GM18519 (cell line): ENCODE results near the gene ANKRD12.

Source experiments
- ATAC-seq: cut with Tn5 transposase; IDR thresholded peaks from one replicate; pipeline ENCODE4 v1.9.1; 2021; ENCODE audit warnings: mild to moderate bottlenecking, moderate library complexity; ENCODE audit not compliant: unreplicated experiment, low FRiP score

The ANKRD12 gene

DNA sequence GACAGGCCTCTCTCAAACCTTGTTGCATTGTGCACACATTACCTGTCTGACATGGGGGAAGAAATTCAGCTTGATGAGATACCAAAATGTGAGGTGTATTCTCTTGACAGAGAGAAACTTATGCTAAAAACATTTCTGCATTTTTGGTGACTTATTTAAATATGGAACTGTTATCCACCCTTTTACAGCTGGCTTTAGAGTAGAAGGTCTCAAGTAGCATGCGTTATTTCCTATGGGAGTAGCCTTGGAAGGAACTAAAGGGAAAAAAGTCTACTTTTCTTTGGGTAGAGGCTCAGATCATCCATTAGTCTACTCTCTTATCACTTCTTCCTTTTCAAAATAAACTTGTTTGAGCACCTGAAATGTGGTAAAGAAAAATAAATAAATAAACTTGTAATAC lies 141.4 kb downstream of the ANKRD12 start:
- no peak for ATAC-seq

DNA sequence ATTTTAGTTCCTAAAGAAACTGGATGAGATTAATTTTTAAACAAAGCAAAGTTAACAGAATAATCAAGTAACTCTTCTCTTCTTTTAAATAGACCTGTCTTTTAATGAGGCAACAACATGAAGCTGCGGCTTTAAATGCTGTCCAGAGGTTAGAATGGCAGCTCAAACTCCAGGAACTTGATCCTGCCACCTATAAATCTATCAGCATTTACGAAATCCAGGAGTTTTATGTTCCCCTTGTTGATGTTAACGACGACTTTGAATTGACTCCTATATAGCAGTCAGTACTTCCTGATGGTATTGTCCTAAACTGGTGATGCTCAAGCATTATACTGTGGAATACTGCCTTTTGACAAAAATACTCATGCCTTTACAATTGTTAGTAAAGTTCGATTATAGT lies 144.3 kb downstream of the ANKRD12 start:
- ATAC-seq, result no peak

GRCh38 chr18:9281780-9282179 lies 145.2 kb downstream of the ANKRD12 start:
- no peak for ATAC-seq

DNA sequence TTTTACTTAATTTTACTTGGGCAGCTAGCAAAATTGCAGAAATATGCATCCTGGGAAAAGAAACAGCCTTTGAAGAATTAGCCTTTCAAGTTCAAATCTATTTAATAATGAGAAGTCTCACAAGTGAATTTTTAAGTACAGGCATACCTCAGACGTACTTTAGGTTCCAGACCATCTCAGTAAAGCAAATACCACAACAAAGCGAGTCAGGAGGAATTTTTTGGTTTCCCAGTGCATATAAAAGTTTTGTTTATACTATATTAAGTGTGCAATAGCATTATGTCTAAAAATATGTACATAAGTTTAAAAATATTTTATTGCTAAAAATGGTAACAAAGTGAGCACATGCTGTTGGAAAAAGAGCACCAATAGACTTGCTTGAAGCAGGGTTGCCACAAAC lies 147.2 kb downstream of the ANKRD12 start:
- ATAC-seq, result no peak

- no peak for ATAC-seq
These were observed 149.0 kb downstream of the ANKRD12 start for GRCh38 chr18:9285604-9286003.

DNA sequence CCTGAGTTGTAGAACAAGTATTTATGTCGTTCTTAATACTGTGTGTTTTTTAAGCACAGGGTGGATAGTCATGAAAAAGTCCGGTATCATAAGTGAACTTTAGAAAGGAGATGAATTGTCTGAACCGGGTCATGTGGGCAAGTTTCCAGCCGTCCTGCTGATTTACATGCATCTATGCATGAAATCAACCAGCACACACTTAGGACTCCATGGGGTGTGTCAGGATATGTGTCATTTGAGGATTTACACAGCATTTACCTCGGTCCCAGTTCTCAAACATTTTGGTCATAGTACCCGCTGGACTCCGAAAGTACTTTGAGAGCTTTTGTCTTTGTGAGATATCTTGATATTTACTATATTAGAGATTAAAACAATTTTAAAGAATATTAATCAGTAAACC lies 150.5 kb downstream of the ANKRD12 start:
- no peak for ATAC-seq

GRCh38 chr18:9289698-9290097 lies 153.1 kb downstream of the ANKRD12 start:
- ATAC-seq, result no peak

DNA sequence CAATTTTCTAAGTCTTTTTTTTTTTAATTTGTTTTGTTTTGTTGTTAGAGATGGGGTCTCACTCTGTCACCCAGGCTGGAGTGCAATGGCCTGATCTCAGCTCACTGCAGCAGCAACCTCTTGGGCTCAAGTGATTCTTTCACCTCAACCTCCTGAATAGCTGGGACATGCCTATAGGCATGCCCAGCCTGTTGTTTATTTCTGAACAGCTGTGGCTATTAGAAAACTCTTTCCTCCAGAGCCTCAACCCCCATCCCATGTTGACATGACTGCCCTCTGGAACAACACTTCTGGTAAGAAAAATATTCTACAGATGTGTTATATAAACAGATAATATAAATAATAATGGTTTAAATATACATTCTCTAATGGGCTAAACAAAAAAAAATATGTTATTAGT lies 153.6 kb downstream of the ANKRD12 start:
- no peak for ATAC-seq

GRCh38 chr18:9292047-9292446 lies 155.5 kb downstream of the ANKRD12 start:
- ATAC-seq, result no peak

DNA sequence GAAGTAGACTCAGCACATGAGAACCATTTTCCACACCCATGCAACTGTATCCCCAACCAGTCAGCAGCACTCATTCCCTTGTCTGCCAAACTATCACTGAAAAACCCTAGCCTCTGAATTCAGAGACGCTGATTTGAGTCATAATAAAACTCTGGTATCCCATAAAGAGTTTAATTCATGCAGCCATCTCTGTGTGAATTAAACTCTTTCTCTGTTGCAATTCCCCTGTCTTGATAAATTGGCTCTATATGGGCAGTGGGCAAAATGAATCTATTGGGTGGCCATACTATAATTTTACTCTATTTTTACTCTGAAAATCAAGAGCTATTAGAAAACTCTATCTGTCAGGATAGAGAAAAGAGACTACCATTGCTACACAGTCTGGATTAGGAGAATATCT lies 157.4 kb downstream of the ANKRD12 start:
- no peak for ATAC-seq

DNA sequence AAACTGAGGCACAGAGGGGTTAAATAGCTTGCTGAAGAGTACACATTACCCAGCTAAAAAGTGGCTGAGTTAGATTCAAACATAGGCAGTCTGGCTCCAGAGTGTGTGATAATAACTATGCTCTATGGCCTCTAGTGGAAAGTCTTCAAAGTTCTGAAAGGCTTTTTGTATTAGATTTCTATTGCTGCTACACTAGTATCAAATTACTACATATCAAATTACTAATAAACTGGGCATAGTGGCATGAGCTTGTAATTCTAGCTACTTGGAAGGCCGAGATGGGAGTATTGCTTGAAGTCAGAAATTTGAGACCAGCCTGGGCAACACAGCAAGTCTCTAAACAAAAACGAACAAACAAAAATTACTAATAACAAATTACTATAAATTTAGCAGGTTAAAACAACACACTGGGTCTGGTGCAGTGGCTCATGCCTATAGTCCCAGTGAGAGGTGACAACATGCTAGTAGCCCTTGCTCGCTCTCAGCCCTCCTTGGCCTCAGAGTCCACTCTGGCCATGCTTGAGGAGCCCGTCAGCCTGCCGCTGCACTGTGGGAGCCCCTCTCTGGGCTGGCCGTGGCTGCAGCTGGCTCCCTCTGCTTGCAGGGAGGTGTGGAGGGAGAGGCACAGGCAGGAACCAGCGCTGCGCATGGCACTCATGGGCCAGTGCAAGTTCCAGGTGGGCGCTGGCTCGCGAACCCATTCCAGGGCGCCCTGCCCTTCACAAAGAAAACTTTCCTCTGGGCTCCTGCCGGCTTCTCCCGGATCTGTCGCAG lies 159.8 kb downstream of the ANKRD12 start:
- no peak for ATAC-seq

DNA sequence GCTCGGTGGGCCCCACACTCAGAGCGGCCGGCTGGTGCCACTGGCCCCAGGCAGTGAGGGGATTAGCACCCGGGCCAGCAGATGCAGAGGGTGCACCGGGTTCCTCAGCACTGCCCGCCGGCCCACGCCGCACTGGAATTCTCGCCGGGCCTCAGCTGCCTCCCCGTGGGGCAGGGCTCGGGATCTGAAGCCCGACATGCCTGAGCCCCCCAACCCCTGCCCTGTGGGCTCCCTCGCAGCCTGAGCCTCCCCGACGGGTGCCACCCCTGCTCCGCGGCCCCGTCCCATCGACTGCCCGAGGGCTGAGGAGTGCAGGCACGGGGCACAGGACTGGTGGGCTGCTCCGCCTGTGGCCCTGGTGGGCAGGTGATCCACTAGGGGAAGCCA lies 160.4 kb downstream of the ANKRD12 start:
- no peak for ATAC-seq

DNA sequence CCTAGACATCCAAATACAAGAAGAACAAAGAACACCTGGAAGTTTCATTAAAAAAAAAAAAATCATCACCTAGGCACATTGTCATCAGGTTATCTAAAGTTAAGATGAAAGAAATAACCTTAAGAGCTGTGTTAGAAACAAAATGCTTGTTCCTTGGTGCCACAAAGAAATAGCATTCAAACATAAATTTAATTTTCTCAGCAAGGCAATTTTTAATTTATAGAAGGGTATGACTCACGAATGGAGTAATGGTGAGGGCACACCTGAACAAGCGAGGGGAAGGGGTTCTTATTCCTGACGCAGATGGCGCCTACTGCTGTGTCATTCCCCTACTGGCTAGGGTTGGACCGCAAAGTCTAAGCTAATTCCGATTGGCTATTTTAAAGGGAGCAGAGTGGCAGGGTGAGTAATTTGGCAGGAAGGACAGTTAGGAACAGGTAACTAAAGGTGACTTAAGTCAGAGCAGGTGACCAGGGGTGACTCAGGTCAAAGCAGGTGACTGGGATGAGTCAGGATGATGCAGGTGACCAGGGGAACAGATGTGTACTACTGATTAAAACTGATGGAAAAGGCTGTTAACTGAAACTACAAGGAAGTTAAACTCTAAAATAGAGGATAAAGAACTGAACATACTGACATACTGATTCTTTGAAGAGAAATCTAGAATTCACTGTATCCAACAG lies 167.9 kb downstream of the ANKRD12 start:
- ATAC-seq, result no peak

DNA sequence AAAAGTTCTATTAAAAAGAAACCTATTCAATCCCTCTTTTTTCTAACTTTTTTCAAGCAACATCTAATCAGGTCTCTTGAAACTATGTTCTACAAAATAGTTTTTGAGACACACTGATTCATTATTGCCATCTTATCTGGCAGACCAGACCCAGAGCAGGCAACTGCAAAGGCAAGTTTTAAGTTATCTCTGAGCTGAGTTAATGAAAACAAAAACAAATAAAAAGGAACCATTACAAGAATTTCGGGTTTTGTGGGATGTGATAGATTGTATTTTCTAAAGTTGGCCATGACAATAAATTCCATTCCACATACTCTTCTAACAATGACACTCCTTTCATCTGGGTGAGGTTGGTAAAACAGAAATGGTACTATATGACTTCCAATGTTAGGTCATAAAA lies 182.8 kb downstream of the ANKRD12 start:
- no peak for ATAC-seq

GRCh38 chr18:9321017-9321452 lies 184.5 kb downstream of the ANKRD12 start:
- ATAC-seq, result no peak

DNA sequence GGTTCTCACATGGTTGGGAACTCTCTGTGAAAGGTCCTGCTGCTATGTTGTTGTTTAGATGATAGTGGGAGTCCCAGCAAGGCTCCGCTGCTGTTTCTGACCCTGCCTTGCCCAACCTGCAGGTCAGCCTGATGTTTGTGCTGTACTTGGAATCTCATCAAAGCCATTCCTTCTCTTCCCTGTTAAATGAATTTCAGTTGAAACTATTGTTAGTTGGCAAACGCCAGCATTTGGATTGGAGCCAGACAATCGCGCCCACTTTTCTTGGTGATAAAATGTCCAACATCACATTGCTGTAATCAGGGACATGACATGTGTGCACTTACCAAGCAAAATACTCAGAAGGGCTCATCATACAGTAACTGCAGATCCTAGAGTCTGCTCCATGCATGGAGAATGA lies 185.2 kb downstream of the ANKRD12 start:
- no peak for ATAC-seq

- ATAC-seq, result no peak
These were observed 186.2 kb downstream of the ANKRD12 start for GRCh38 chr18:9322744-9323143.

DNA sequence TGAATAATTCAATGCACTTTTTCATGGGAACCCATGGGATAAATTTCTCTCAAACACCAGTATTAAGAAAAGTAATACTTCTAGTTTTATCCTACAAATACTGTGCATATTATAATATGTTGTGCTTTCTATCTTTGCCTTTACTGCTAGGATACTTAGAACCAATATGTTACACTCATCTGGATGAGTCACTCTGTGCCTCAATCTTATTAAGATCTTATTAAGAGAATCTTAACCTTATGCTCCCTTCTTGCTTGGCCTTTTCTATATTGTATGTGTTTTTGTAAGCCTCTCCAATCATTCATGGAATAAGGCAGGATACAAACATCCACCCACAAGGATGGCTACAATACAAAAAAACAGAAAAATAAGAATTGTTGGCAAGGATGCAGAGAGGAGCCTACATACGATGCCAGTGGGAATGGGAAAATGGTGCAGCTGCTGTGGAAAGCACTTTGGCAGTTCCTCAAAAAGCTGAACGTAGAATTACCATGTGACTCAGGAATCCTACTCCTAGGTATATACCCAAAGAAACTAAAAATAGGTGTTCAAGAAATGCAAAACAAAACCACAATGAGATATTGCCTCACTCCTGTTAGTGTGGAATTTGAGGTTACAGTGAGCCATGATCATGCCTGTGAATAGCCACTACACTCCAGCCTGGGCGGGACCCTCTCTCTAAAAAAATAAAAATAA lies 187.3 kb downstream of the ANKRD12 start:
- ATAC-seq, result no peak

DNA sequence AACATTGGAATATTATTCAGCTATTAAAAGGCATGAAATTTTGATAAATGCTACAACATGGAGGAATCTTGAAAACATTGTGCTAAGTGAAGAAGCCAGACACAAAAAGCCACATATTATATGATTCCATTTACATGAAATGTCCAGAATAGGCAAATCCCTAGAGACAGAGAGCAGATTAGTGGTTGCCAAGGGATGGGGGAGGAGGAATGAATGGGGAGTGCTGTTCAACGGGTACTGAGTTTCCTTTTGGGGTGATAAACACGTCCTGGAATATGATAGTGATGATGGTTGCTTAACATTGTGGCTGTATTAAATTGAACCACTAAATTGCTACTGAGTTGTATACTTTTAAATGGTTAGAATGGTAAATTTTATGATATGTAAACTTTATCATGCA lies 189.1 kb downstream of the ANKRD12 start:
- no peak for ATAC-seq

- no peak for ATAC-seq
These were observed 192.2 kb downstream of the ANKRD12 start for GRCh38 chr18:9328776-9329175.

DNA sequence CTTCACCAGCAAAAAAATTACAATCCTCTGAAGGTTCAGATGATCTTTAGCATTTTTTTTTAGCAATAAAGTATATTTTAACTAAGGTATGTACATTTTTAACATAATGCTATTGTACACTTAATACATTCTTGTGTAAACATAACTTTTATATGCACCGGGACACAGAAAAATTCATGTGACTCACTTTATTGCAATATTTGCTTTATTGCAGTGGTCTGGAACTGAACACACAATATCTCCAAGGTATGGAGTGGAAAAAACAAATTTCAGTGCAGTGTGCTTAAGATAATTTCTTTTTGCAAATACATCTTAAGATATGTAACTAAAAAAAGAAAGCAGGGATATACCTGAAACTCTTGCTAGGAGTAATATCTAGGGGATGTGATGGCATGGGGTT lies 192.9 kb downstream of the ANKRD12 start:
- ATAC-seq, result no peak

DNA sequence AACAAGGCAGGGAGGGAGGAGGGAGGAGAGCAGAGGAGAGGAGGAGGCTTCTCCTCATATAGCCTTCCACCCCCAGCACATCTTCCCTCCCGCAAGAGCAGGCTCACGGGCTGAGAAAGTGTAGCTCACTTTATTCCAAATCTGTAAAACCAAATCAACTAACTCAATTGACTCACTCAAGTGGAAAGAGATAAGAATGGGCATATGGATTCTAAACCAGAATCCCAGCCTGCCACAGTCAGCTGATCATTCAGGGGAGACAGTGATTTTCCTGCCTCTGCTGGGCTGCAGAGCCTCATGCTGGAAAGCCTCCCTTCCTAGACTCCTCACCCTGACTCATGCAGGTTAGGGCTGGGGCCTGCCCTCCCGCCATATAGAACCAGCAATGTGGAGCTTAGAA lies 193.8 kb downstream of the ANKRD12 start:
- no peak for ATAC-seq
